Transverse colon (tissue), 4 donors: Measurements from ENCODE around the gene PRPH2. TPM values are rescaled to one million over a fixed set of nuclear protein-coding genes. Genes with fewer than 3 reads are reported as not detected.
A peak's percentile ranks its signal among the peaks of the same experiment; 100 is the strongest.

Experiments
- DNase-seq: peaks from one replicate; pipeline ENCODE4 v3.0.0-alpha.2; 2019
- H3K27ac ChIP-seq, 4 donors: fragments of 200-600 bp; sonication (generic); 2 replicates each; pipeline ENCODE4 v1.5.1; 2016 to 2018; ENCODE audit warnings: inconsistent platforms in 4 of 4
- H3K27me3 ChIP-seq: fragments of 200-600 bp; sonication (generic); 2 replicates; pipeline ENCODE4 v1.5.1; 2017; ENCODE audit warnings: inconsistent platforms
- H3K36me3 ChIP-seq, 4 donors: fragments of 200-600 bp; sonication (generic); 2 replicates each; pipeline ENCODE4 v1.5.1; 2017 to 2019; ENCODE audit warnings: inconsistent platforms in 4 of 4
- H3K4me1 ChIP-seq, 4 donors: fragments of 200-600 bp; sonication (generic); 2 replicates each; pipeline ENCODE4 v1.5.1; 2017 to 2020; ENCODE audit warnings: inconsistent platforms in 4 of 4
- H3K4me3 ChIP-seq, 4 donors: fragments of 200-600 bp; sonication (generic); 1 replicate in 1 of 4; 2 replicates in 3 of 4; pipeline versions ENCODE4 v1.5.1 to v1.6.1; 2017 to 2019; ENCODE audit warnings: inconsistent platforms in 4 of 4
- H3K9me3 ChIP-seq, 2 donors: fragments of 200-600 bp; sonication (generic); 2 replicates each; pipeline ENCODE4 v1.5.1; 2017 to 2019; ENCODE audit warnings: inconsistent platforms in 2 of 2
- EP300 ChIP-seq: sonication (generic); formaldehyde crosslinking; IDR thresholded peaks from one replicate; pipeline ENCODE4 v1.6.1; 2017; ENCODE audit warnings: antibody characterized with exemption, low read depth
- POLR2A ChIP-seq: fragments of 450-650 bp; IDR thresholded peaks from one replicate; pipeline ENCODE4 v1.6.1; 2016; ENCODE audit warnings: antibody characterized with exemption, mild to moderate bottlenecking, moderate library complexity
- POLR2AphosphoS5 ChIP-seq, 3 donors: sonication (generic); formaldehyde crosslinking; IDR thresholded peaks; one replicate each; pipeline ENCODE4 v1.6.1; 2016; ENCODE audit warnings: antibody characterized with exemption in 3 of 3
- WGBS, 2 donors: methylation state at CpG; one replicate each; pipeline ENCODE4 v1.1.5; 2018; ENCODE audit warnings: low coverage in 1 of 2; 5-methylcytosine and 5-hydroxymethylcytosine counted together
- in situ Hi-C, 4 donors: fragments of 200-750 bp; cut with MboI; loops; one replicate each; pipeline versions ENCODE4 v1.15.0 to v1.15.1; 2017; ENCODE audit warnings: low sequenced_read_pairs in 3 of 4, low pct_ligation_motif_present in 1 of 4, low pct_unique_long_range_greater_than_20kb in 1 of 4
- intact Hi-C: fragments of 100-400 bp; cut with DNase I; formaldehyde crosslinking; loops from one replicate; pipeline ENCODE4 v1.15.1; 2023; ENCODE audit warnings: low total_unique reads
- total RNA-seq, 4 donors: library from RNA; depleted of rRNA; stranded (reverse); fragments of >200 nt; gene quantifications; one replicate each; pipeline ENCODE4 v1.1.0, GENCODE V29; 2016
- TF ChIP-seq, protein P1 (sequence below), 5 experiments: fragments of 200-600 bp in 3 of 5; fragments of 450-650 bp in 2 of 5; sonication (generic) in 3 of 5; IDR thresholded peaks; 1 replicate in 2 of 5; 2 replicates in 3 of 5; pipeline ENCODE4 v1.5.1; 2016 to 2017; ENCODE audit warnings: antibody characterized with exemption in 5 of 5, inconsistent platforms in 3 of 5, mild to moderate bottlenecking in 2 of 5, moderate library complexity in 1 of 5

Gene PRPH2
- total RNA-seq, 4 donors from 2014 or later: 0.27 to 1.1 (median 0.32) TPM; not detected in 1

DNA sequence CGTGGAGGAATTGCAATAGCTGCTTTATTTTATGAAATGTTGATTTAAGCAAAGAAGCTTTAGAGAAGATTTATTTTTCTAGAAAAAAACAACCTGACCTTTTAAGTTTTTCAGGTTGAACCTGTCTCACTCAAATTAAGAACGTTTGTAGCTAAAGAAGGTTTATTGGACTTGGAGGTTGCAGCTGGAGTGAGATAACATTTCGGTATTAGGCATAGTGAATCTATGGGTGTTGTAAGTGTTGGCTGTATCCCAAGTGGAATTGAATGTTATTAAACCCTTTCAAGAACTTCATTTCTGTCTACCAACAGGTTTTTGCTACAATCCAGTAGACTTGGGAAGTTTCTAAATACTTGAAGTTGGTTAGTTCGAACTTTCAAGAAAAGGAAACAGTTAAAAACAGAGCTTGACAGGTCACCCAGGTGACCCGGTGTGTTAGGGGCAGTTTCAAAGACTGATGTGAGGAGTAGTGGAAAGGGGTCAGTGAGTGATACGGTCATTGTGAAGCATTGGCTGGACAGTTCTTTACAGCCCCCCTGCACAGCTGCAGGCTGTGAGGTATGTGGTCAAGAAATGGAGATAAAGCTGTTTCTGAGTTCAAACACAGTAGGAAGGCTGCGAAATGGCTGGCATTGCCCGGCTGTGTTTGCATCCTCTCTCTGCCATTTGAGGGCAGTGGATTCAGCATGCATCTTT is 26.0 kb upstream of the PRPH2 start:
- DNase-seq: no peak
- Histone ChIP-seq H3K4me3 (peak overlapping the region in 1 of 4 donors; percentile 98), H3K27me3 (no peaks in the 10 kb centered on the region), H3K4me1 (peaks cover 16 to 32% (median 26%) of the 10 kb centered on the region in 4 donors), H3K27ac (peak overlapping the region; percentile 95 to 99 (median 98)), H3K36me3 (no peaks in the 10 kb centered on the region), H3K9me3 (no peaks in the 10 kb centered on the region)
- WGBS, 2 donors: 21 to 39% methylated on average over 4 to 8 of the region's 8 CpGs
- TF ChIP-seq EP300 (no peak), POLR2AphosphoS5 (IDR thresholded peaks at IDR 0.05) (no peak), POLR2A (no peak)
- TF ChIP-seq, protein P1, sequence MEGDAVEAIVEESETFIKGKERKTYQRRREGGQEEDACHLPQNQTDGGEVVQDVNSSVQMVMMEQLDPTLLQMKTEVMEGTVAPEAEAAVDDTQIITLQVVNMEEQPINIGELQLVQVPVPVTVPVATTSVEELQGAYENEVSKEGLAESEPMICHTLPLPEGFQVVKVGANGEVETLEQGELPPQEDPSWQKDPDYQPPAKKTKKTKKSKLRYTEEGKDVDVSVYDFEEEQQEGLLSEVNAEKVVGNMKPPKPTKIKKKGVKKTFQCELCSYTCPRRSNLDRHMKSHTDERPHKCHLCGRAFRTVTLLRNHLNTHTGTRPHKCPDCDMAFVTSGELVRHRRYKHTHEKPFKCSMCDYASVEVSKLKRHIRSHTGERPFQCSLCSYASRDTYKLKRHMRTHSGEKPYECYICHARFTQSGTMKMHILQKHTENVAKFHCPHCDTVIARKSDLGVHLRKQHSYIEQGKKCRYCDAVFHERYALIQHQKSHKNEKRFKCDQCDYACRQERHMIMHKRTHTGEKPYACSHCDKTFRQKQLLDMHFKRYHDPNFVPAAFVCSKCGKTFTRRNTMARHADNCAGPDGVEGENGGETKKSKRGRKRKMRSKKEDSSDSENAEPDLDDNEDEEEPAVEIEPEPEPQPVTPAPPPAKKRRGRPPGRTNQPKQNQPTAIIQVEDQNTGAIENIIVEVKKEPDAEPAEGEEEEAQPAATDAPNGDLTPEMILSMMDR (IDR thresholded peaks at IDR 0.05): no peak
- in situ Hi-C loops: loop anchor here in 2 of 4 donors (25.0 kb wide), 2 partner anchors 114 to 139 kb away; partner anchors contain the start of gene RPL7L1 (in 1 of the 2)
- intact Hi-C loops: loop anchor here (5.0 kb wide), 1 partner anchor 129 kb away; the partner anchor contains the start of gene RPL7L1

DNA sequence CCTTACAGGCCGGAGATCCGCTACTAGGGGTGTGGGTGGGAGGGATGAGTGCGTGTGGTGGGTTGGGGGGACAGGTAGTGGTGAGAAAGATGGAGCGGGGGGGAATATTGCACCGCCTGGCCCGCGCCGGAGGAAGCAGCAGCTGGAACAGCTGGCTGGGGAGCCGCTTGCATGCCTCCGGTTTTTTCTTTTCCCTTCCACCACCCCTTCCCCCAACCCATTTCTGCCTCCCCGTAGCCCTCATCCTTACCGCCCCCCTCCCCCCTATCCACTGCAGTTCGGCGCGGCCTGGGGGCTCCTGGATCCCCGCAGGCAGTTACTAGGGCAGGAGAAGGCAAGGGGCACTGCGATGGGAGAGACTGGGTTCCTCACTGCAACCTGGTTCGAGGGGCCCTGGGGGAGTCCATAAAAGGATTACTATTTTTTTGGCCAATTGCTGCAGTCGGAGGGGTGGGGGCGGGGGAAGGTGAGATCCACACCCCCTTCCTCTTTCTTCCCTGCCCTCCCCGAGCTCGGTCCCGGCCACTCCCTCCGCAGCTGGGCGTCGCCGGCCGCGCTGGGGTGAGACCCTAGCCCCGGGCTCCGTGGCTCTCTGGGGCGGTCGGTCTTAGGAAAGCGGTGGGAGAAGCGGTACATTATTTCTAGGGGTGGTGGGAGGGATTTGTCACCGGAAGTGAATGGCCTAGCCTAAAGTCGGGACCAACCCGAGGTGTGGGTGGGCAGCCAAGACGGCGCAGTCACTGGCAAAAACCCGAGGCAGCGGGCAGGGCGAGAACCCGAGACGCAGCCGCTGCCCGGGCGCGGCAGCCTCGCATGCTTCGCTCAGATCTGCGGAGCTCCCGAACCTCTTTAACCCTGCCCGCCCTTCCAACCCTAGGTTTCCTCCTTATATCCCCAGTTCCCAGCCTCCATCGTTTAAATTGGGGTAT is 24.3 kb upstream of the PRPH2 start:
- no peaks in the 10 kb centered on the region for H3K27me3 ChIP-seq
- H3K9me3 ChIP-seq: no peaks in the 10 kb centered on the region
- no peaks in the 10 kb centered on the region for H3K36me3 ChIP-seq
- intact Hi-C loops: loop anchor here (2.0 to 5.0 kb wide), 2 partner anchors 36 to 131 kb away; partner anchors contain the start of genes BICRAL and RPL7L1
- WGBS, 2 donors: 0 to 1% methylated on average over 1 to 46 of the region's 55 CpGs
- TF ChIP-seq POLR2A (peak; percentile 92), POLR2AphosphoS5 (IDR thresholded peaks at IDR 0.05) (peak; percentile 90 to 97 (median 95)), EP300 (no peak)
- TF ChIP-seq, protein P1 (IDR thresholded peaks at IDR 0.05): no peak
- peak overlapping the region; percentile 95 to 99 (median 98) for H3K27ac ChIP-seq
- in situ Hi-C loops: loop anchor here in 2 of 4 donors (25.0 kb wide), 2 partner anchors 116 to 141 kb away; partner anchors contain the start of gene RPL7L1 (in 1 of the 2)
- peak overlapping the region; percentile 68 to 98 (median 88) for H3K4me3 ChIP-seq
- H3K4me1 ChIP-seq: peaks cover 16 to 32% (median 26%) of the 10 kb centered on the region in 4 donors
- peak; percentile 86 for DNase-seq

DNA sequence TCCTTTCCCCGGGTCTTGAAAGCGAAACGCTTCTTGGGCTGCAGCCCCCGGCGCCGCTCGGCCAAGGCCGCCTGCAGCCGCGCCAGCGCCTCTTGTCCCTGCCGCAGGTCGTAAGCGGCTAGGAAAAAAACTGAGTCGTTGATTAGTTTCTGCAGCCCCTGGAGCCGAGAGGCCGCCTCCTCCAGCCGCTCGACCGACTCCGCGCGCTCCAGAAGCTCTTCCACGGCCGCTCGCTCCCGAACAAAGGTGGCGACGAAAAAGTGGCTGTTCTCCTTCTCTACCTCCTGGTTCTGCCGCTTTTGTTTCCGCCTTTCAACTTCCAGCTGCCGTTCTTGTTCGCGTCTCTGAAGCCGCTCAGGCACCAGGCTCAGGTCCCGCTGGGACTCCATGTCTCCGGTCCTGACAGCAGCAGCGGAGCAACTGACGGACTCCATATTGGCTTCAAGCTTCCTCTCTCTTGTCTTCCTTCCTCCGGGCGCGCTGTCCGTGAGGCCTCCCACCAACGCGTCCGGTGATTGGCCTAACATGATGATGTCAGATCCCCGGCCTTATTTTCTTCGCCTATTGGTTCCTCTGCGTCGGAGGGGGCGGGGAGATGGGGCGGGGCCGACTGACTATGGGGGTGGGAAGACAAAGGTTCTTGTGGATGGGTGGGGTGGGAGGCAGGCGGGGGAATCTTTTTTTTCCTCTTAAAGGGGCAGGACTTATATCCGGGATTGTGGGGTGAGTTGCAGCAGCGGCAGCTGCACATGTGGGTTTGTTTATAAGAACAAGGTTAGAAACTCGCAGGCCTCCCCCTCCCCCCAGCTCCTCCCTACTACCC is 23.5 kb upstream of the PRPH2 start, which contains the start of gene TBCC:
TBCC (minus strand) TSS at position 464 of the 823 bp plus-strand sequence; CDS start at position 434, 30 bp downstream.
- H3K36me3 ChIP-seq: no peaks in the 10 kb centered on the region
- TF ChIP-seq, protein P1 (IDR thresholded peaks at IDR 0.05): no peak
- TF ChIP-seq POLR2A (peak; percentile 99), POLR2AphosphoS5 (IDR thresholded peaks at IDR 0.05) (peak; percentile 99), EP300 (no peak)
- H3K27me3 ChIP-seq: no peaks in the 10 kb centered on the region
- intact Hi-C loops: loop anchor here (2.0 to 5.0 kb wide), 2 partner anchors 37 to 131 kb away; partner anchors contain the start of genes BICRAL and RPL7L1
- WGBS, 2 donors: 0% methylated on average over 51 of the region's 57 CpGs; no CpG with 5 or more reads in 1 of the 2 donors
- DNase-seq: peak; percentile 96
- in situ Hi-C loops: loop anchor here in 2 of 4 donors (25.0 kb wide), 2 partner anchors 116 to 141 kb away; partner anchors contain the start of gene RPL7L1 (in 1 of the 2)
- peak within 1 kb of the TSS; percentile 86 to 98 (median 91) for H3K4me3 ChIP-seq
- peaks cover 16 to 27% (median 24%) of the 10 kb centered on the region in 4 donors for H3K4me1 ChIP-seq
- H3K9me3 ChIP-seq: no peaks in the 10 kb centered on the region
- H3K27ac ChIP-seq: peak within 1 kb of the TSS; percentile 95 to 99 (median 98)
